HFFc6 (cell line): ENCODE data around the gene PLEKHG4. TPM values are rescaled to one million over a fixed set of nuclear protein-coding genes. Genes with fewer than 3 reads are reported as not detected.

Experiments
- DNase-seq: peaks from one replicate; pipeline ENCODE4 v3.0.0-alpha.2; 2018
- H3K27ac Mint-ChIP-seq: 2 replicates; pipeline ENCODE4 v1.8.0; 2020; ENCODE audit warnings: mild to moderate bottlenecking, mixed read lengths
- H3K27me3 Mint-ChIP-seq: 2 replicates; pipeline ENCODE4 v1.8.0; 2021; ENCODE audit warnings: mild to moderate bottlenecking, moderate library complexity, mixed read lengths; ENCODE audit not compliant: insufficient read depth
- H3K36me3 Mint-ChIP-seq: 2 replicates; pipeline ENCODE4 v1.8.0; 2021; ENCODE audit warnings: low read depth, mixed read lengths
- H3K4me1 Mint-ChIP-seq: 2 replicates; pipeline ENCODE4 v1.8.0; 2020; ENCODE audit warnings: low read depth, mixed read lengths
- H3K4me3 Mint-ChIP-seq: 2 replicates; pipeline ENCODE4 v1.8.0; 2020; ENCODE audit warnings: mild to moderate bottlenecking, moderate library complexity, mixed read lengths
- H3K9me3 Mint-ChIP-seq: 2 replicates; pipeline ENCODE4 v1.8.0; 2020; ENCODE audit warnings: mild to moderate bottlenecking, mixed read lengths
- CTCF ChIP-seq: fragments of 200-600 bp; sonication (generic); IDR thresholded peaks from 2 replicates; pipeline ENCODE4 v1.5.0; 2021; ENCODE audit warnings: antibody characterized with exemption, mild to moderate bottlenecking
- total RNA-seq, 6 experiments: library from RNA; stranded (reverse); fragmentation: NEBNext Ultra II Directional; extraction: Animal tissue kit (Norgen Biotek cat#: 25700); gene quantifications; 2 replicates in 1 of 6; 3 replicates in 5 of 6; pipeline ENCODE4 v1.2.3, GENCODE V29; 2021

Gene PLEKHG4
- total RNA-seq, 6 experiments from 2014 or later, result 8.6 to 14.1 (median 13.0) TPM

DNA sequence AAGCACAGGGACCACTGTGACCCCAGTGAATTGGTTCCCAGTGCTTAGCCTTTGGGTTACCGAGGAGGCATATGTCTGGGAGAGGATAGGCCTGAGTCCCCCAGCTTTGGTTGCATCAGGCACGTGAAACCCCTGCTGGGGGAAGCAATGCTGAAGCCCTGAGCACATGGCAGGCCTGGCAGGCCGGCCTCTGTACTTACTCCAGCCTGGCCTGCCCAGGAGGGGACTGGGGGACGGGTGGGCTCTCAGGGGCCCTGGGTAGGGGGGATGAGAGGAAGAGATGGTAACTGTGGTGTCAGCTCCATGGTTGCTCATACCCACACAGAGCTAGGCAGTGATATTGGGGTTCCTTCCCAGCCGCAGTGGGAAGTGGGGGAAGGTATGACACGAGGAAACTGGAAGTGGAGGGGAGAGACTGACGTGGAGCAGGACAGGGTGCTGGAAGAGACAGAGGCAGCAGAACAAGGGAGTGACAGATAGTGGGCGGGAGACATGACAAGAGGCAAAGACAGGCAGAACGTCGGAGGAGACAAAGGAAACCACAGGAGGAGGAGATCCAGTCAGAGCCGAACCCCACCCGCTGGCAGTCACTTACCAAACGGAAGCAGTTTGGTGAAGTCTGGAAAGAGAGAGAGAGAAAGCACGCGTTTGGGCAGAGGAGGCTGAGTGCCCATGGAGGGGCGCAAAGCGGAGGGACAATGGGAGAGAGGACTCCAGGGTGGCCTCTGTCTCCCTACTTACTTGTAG lies 43.3 kb upstream of the PLEKHG4 start:
- Mint-ChIP-seq H3K27me3 (peaks cover 5% of the 10 kb centered on the region), H3K4me3 (no peak overlapping the region), H3K4me1 (peaks cover 17% of the 10 kb centered on the region), H3K36me3 (peaks cover 38% of the 10 kb centered on the region), H3K9me3 (no peaks in the 10 kb centered on the region), H3K27ac (peak overlapping the region; percentile 61; the same call in 1 of the 2 replicates)
- no peak for TF ChIP-seq CTCF
- no peak for DNase-seq

DNA sequence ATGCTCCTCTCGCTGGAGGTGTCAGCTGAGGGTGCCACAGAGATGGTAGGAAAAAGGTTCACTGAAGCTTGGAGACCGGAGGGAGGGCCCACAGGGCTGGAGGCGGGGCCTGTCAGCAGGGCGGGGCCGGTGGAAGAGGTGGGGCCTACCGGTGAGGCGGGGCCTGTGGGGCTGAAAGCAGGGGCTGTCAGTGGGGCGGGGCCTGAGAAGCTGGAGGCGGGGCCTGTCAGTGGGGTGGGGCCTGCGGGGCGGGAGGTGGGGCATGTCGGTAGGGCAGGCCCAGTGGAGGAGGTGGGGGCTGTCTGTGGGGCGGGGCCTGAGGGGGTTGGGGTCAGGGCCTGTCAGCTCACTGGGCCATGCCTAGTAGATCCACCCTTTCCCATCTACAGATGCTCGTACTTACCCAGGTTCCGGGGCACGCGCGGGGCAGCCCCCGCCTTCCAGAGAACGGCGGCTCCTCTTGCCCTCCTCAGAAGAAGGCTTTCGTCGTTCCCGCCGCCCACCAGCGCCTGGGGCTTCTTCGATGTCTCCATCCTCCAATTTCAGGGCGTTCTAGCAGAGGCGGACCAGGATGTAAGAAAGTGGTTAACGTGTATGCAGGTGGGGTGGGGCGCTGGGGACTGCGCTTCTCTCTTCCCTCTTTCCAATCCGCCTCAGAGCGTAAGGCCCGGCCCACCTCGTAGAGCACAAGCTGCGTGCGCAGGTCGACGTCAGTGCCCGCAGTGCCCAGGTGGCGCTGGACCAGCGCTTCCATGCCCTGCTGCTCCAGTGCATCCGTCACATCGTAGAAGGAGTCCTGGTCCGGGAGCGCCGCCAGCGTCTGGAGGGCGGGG lies 42.6 kb upstream of the PLEKHG4 start:
- H3K27me3 Mint-ChIP-seq, result peaks cover 5% of the 10 kb centered on the region
- peak overlapping the region; percentile 61; the same call in 1 of the 2 replicates for H3K27ac Mint-ChIP-seq
- peaks cover 38% of the 10 kb centered on the region for H3K36me3 Mint-ChIP-seq
- H3K4me3 Mint-ChIP-seq, result no peak overlapping the region
- no peak for TF ChIP-seq CTCF
- peaks cover 24% of the 10 kb centered on the region for H3K4me1 Mint-ChIP-seq
- DNase-seq, result peak; percentile 42
- no peaks in the 10 kb centered on the region for H3K9me3 Mint-ChIP-seq

GRCh38 chr16:67237396-67238277 lies 41.7 kb upstream of the PLEKHG4 start:
- H3K27ac Mint-ChIP-seq, result peak overlapping the region; percentile 9; the same call in 1 of the 2 replicates

DNA sequence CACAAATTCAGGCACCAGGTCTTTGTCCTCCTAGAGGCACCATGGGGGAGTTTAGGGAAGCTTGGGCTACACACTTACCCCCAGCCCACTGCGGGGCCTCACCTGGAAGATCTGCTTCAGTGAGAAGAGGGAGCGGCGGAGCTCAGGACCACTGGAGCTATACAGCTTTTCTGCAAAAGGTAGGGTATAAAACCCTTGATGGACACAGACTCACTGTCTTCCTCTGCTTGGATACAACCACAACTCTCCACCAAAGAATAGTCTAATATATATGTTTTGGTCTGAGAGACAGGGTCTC lies 41.1 kb upstream of the PLEKHG4 start:
- DNase-seq, result no peak
- H3K4me3 Mint-ChIP-seq, result no peak overlapping the region
- TF ChIP-seq CTCF, result no peak
- H3K27ac Mint-ChIP-seq, result peak overlapping the region; percentile 9; the same call in 1 of the 2 replicates
- peaks cover 37% of the 10 kb centered on the region for H3K36me3 Mint-ChIP-seq
- H3K4me1 Mint-ChIP-seq, result peaks cover 34% of the 10 kb centered on the region
- peaks cover 5% of the 10 kb centered on the region for H3K27me3 Mint-ChIP-seq
- H3K9me3 Mint-ChIP-seq, result no peaks in the 10 kb centered on the region

More at GRCh38 chr16:67237396-67238277, 41.7 kb upstream of the PLEKHG4 start:
- DNase-seq, result no peak
- no peak for TF ChIP-seq CTCF
- H3K4me1 Mint-ChIP-seq, result peaks cover 30% of the 10 kb centered on the region
- no peak overlapping the region for H3K4me3 Mint-ChIP-seq
- peaks cover 5% of the 10 kb centered on the region for H3K27me3 Mint-ChIP-seq
- H3K36me3 Mint-ChIP-seq, result peaks cover 38% of the 10 kb centered on the region
- no peaks in the 10 kb centered on the region for H3K9me3 Mint-ChIP-seq

GRCh38 chr16:67238806-67239470 lies 40.4 kb upstream of the PLEKHG4 start:
- Mint-ChIP-seq H3K4me3 (no peak overlapping the region), H3K36me3 (peaks cover 33% of the 10 kb centered on the region), H3K4me1 (peaks cover 41% of the 10 kb centered on the region), H3K27ac (peak overlapping the region; percentile 45; the same call in 1 of the 2 replicates), H3K9me3 (no peaks in the 10 kb centered on the region), H3K27me3 (peaks cover 5% of the 10 kb centered on the region)
- no peak for TF ChIP-seq CTCF
- no peak for DNase-seq
